HFF-Myc (cell line): ENCODE results near the gene TEX2.

Experiments
- DNase-seq: peaks from one replicate; pipeline ENCODE4 v3.0.0-alpha.2; 2011; ENCODE audit warnings: low read depth; ENCODE audit errors: extremely low read depth
- H3K4me3 ChIP-seq: replicated peaks from 2 replicates; pipeline ENCODE4 v1.5.1; 2011; ENCODE audit warnings: low read depth, mild to moderate bottlenecking, control low read depth, low read length
- CTCF ChIP-seq: IDR thresholded peaks from 2 replicates; pipeline ENCODE4 v1.5.1; 2012; ENCODE audit warnings: mild to moderate bottlenecking, low read depth, low read length, control low read depth; ENCODE audit errors: missing control alignments

TEX2 gene

GRCh38 chr17:64166876-64167275 lies 96.2 kb downstream of the TEX2 start:
- no peak for TF ChIP-seq CTCF
- DNase-seq: no peak
- no peak overlapping the region for H3K4me3 ChIP-seq

DNA sequence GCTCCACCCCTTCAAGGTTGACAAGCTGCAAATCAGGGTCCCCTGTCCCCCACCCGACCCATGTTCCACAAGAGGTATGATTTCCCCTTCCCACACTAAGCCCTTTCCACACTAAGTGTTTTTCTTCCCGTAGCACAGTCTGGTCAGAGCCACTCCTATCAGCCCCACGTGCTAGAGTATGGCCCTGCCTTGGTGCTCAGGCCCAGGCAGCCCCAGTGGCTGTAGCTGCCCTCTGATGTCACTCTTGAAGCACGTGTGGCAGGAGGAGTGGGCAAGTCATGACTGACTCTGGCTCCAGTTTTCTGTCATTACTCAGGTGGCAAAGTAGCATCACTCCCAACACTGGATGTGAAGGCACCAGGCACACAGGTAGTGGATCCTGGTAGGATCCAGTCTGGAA lies 97.7 kb downstream of the TEX2 start:
- TF ChIP-seq CTCF: no peak
- H3K4me3 ChIP-seq: no peak overlapping the region
- no peak for DNase-seq

- DNase-seq: no peak
- no peak for TF ChIP-seq CTCF
- H3K4me3 ChIP-seq: no peak overlapping the region
Observed at GRCh38 chr17:64164596-64165285, 98.3 kb downstream of the TEX2 start.

- H3K4me3 ChIP-seq: no peak overlapping the region
- DNase-seq: no peak
- TF ChIP-seq CTCF: no peak
Observed at GRCh38 chr17:64163468-64163867, 99.6 kb downstream of the TEX2 start.

GRCh38 chr17:64162554-64162953 lies 100.5 kb downstream of the TEX2 start:
- TF ChIP-seq CTCF: no peak
- H3K4me3 ChIP-seq: no peak overlapping the region
- no peak for DNase-seq

- no peak for TF ChIP-seq CTCF
- DNase-seq: no peak
- no peak overlapping the region for H3K4me3 ChIP-seq
Observed at GRCh38 chr17:64161380-64162176, 101.5 kb downstream of the TEX2 start.
